SU-DHL-6 (cell line): Measurements from ENCODE around the gene LETM1.

Source experiments
- H2AFZ ChIP-seq: fragments of 200-600 bp; sonication (generic); 2 replicates; pipeline ENCODE4 v1.6.1; 2014; ENCODE audit warnings: low read depth, mild to moderate bottlenecking, moderate library complexity, mixed read lengths, antibody characterized with exemption, low read length; ENCODE audit not compliant: severe bottlenecking
- H3F3A ChIP-seq: fragments of 200-600 bp; shearing (Covaris generic); 2 replicates; pipeline ENCODE4 v1.6.0; 2016; ENCODE audit warnings: antibody characterized with exemption, mild to moderate bottlenecking; ENCODE audit not compliant: insufficient read depth
- H3K27ac ChIP-seq: fragments of 200-600 bp; sonication (generic); 2 replicates; pipeline ENCODE4 v1.5.1; 2016; ENCODE audit warnings: low read depth, mild to moderate bottlenecking, low read length, moderate library complexity, mixed read lengths
- H3K27me3 ChIP-seq: fragments of 200-600 bp; sonication (generic), shearing (Covaris generic); 2 replicates; pipeline ENCODE4 v1.6.0; 2014; ENCODE audit warnings: mild to moderate bottlenecking, low read length
- H3K36me3 ChIP-seq: fragments of 200-600 bp; sonication (generic); 2 replicates; pipeline ENCODE4 v1.6.1; 2014; ENCODE audit warnings: mild to moderate bottlenecking, low read length, mixed read lengths
- H3K4me2 ChIP-seq: fragments of 300-600, 200-600 bp; shearing (Covaris generic), sonication (generic); 2 replicates; pipeline ENCODE4 v1.6.0; 2014; ENCODE audit warnings: low read length, low read depth, mild to moderate bottlenecking; ENCODE audit not compliant: poor library complexity, severe bottlenecking
- H3K4me3 ChIP-seq: fragments of 200-600 bp; sonication (generic); 2 replicates; pipeline ENCODE4 v1.5.1; 2014; ENCODE audit warnings: antibody characterized with exemption, low read length, mild to moderate bottlenecking, mixed read lengths; ENCODE audit not compliant: insufficient read depth, poor library complexity, severe bottlenecking
- H3K79me2 ChIP-seq: fragments of 200-600 bp; sonication (generic); 2 replicates; pipeline ENCODE4 v1.6.1; 2014; ENCODE audit warnings: mild to moderate bottlenecking, low read length, moderate library complexity; ENCODE audit not compliant: insufficient read depth
- H3K9ac ChIP-seq: fragments of 200-600 bp; sonication (generic); 2 replicates; pipeline ENCODE4 v1.7.0; 2014; ENCODE audit warnings: mild to moderate bottlenecking, low read length
- H3K9me2 ChIP-seq: fragments of 200-600 bp; sonication (generic); replicated peaks from 2 replicates; pipeline ENCODE4 v1.6.1; 2014; ENCODE audit warnings: low read length; ENCODE audit not compliant: insufficient read depth
- H3K9me3 ChIP-seq: fragments of 200-600 bp; sonication (generic); 2 replicates; pipeline ENCODE4 v1.6.1; 2014; ENCODE audit warnings: low read length, mixed read lengths; ENCODE audit not compliant: insufficient read depth
- H4K20me1 ChIP-seq: fragments of 200-600 bp; sonication (generic); 2 replicates; pipeline ENCODE4 v1.6.1; 2014; ENCODE audit warnings: low read depth, mild to moderate bottlenecking, antibody characterized with exemption, low read length, moderate library complexity, mixed read lengths
- EZH2phosphoT487 ChIP-seq: fragments of 200-600 bp; sonication (generic), shearing (Covaris generic); conservative IDR thresholded peaks from 2 replicates; pipeline ENCODE4 v1.6.1; 2018; ENCODE audit warnings: mild to moderate bottlenecking, antibody characterized with exemption, low read length, moderate library complexity, mixed read lengths
- TF ChIP-seq, protein P1 (sequence below): fragments of 200-600 bp; sonication (generic); IDR thresholded peaks from one replicate; pipeline ENCODE4 v1.5.1; 2017; ENCODE audit warnings: antibody characterized with exemption, mild to moderate bottlenecking, low read length, moderate library complexity; ENCODE audit not compliant: insufficient read depth, poor library complexity, severe bottlenecking

Gene LETM1

DNA sequence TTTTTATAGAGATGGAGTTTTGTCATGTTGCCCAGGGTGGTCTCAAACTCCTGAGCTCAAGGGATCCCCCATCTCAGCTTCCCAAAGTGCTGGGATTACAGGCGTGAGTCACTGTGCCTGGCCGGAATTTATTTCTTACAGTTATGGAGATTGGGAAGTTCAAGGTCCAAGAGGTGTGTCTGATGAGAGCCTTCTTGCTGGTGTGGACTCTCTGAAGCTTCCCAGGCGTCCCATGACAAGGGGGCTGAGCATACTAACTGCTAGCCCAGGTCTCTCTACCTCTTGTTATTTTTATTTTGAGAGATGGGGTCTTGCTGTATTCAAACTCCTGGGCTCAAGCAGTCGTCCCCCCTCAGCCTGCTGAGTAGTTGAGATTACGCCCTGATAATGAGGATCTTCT, 12.3 kb upstream of the LETM1 start:
- Histone ChIP-seq H3K9me2 (no peaks in the 10 kb centered on the region), H3K27ac (no peak overlapping the region), H3K27me3 (no peaks in the 10 kb centered on the region), H3K79me2 (peaks cover 18% of the 10 kb centered on the region), H3K4me3 (no peak overlapping the region), H2AFZ (no peak overlapping the region), H3K36me3 (no peaks in the 10 kb centered on the region), H3K9ac (no peak overlapping the region), H3K9me3 (no peaks in the 10 kb centered on the region), H4K20me1 (no peaks in the 10 kb centered on the region), H3F3A (peaks cover 9% of the 10 kb centered on the region; the same call in 1 of the 2 replicates), H3K4me2 (no peak overlapping the region)
- TF ChIP-seq, protein P1, sequence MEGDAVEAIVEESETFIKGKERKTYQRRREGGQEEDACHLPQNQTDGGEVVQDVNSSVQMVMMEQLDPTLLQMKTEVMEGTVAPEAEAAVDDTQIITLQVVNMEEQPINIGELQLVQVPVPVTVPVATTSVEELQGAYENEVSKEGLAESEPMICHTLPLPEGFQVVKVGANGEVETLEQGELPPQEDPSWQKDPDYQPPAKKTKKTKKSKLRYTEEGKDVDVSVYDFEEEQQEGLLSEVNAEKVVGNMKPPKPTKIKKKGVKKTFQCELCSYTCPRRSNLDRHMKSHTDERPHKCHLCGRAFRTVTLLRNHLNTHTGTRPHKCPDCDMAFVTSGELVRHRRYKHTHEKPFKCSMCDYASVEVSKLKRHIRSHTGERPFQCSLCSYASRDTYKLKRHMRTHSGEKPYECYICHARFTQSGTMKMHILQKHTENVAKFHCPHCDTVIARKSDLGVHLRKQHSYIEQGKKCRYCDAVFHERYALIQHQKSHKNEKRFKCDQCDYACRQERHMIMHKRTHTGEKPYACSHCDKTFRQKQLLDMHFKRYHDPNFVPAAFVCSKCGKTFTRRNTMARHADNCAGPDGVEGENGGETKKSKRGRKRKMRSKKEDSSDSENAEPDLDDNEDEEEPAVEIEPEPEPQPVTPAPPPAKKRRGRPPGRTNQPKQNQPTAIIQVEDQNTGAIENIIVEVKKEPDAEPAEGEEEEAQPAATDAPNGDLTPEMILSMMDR, result no peak
- TF ChIP-seq EZH2phosphoT487, result no peak

DNA sequence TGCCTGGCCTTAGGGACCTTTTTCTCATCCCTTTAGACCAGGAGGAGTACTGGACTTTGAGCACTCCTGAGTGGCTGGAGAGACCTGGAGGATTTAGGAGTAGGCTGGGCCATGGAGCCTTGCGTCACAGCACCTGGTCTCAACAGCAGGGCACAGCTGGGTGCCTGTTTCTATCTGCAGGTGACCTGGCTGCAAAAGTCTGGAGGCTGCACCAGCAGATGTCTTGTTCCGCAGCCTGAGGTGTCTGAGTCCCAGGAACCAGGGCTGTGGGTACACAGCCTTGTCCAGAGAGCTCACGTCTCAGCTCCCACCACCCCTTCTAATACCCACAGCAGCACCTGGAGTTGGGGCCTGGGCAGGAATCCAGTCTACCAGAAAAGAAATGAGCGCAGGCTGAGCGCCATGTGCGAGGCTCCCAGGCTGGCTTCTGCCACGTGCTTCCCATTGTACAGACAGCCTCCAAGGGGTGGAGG, 10.3 kb upstream of the LETM1 start:
- H3K9me2 ChIP-seq, result no peaks in the 10 kb centered on the region
- H3K27me3 ChIP-seq, result no peaks in the 10 kb centered on the region
- TF ChIP-seq, protein P1, result no peak
- no peak for TF ChIP-seq EZH2phosphoT487
- no peaks in the 10 kb centered on the region for H4K20me1 ChIP-seq
- H3K4me3 ChIP-seq, result no peak overlapping the region
- H3K4me2 ChIP-seq, result no peak overlapping the region
- H3K36me3 ChIP-seq, result no peaks in the 10 kb centered on the region
- no peak overlapping the region for H3K9ac ChIP-seq
- H3K9me3 ChIP-seq, result no peaks in the 10 kb centered on the region
- H3K27ac ChIP-seq, result no peak overlapping the region
- H3F3A ChIP-seq, result peaks cover 13% of the 10 kb centered on the region
- no peak overlapping the region for H2AFZ ChIP-seq
- H3K79me2 ChIP-seq, result no peaks in the 10 kb centered on the region

DNA sequence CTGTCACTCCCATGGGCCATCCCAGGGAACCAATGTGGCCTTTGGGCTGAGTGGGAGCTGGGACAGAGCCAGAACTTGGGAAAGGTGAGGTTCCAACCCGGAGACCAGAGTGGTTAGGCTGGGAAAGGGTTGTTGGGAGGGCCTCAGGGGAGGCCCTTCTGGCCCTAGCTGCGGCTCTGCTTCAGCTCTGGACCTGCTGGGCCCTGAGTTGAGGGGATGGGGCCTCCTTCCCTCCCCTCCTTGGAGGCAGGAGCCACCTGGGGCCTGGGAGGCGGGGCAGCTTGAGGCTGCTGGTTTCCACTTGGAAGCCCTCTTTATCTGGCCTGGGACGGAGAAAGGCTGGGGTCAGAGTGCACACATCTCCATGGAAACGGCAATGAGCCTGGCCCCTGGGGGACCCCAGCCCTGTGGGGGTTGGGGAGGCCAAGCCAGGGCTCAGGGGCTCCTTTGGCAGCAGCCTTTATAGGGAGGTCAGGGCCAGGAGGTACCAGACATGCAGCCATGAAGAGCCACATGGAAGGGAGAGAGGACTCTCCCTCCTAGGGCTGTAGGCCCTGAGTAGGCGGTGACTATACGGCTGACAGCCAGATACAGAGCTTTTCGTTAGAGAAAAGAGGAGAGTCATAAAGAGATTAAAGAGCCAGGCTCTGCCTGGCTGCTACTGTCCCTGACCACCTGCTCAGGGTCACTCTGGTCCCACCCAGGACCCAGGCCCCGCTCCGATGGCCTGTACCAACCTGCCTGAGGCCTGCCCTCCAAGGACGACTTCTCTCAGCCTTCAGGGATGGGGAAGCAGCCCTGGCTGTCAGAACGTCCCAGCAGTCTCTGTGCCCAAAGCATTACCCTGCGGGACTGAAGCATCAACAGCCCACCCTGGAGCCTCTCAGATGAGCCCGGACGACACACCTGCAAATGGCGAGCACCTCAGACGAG, 8.4 kb upstream of the LETM1 start:
- Histone ChIP-seq H3K36me3 (no peaks in the 10 kb centered on the region), H4K20me1 (no peaks in the 10 kb centered on the region), H3K4me2 (no peak overlapping the region), H3K9me2 (no peaks in the 10 kb centered on the region), H3K79me2 (no peaks in the 10 kb centered on the region), H2AFZ (no peak overlapping the region), H3K9ac (no peak overlapping the region), H3K27me3 (no peaks in the 10 kb centered on the region), H3K9me3 (no peaks in the 10 kb centered on the region), H3K27ac (no peak overlapping the region), H3K4me3 (no peak overlapping the region), H3F3A (peaks cover 7% of the 10 kb centered on the region; the same call in 1 of the 2 replicates)
- TF ChIP-seq EZH2phosphoT487, result no peak
- TF ChIP-seq, protein P1, result no peak
